ENCODE measurements around the gene LCOR. TPM values are rescaled to one million over a fixed set of nuclear protein-coding genes. Genes with fewer than 3 reads are reported as not detected.
A peak's percentile ranks its signal among the peaks of the same experiment; 100 is the strongest.

LCOR gene
- total RNA-seq, 1 experiment from 2014 or later: 12.3 TPM

DNA sequence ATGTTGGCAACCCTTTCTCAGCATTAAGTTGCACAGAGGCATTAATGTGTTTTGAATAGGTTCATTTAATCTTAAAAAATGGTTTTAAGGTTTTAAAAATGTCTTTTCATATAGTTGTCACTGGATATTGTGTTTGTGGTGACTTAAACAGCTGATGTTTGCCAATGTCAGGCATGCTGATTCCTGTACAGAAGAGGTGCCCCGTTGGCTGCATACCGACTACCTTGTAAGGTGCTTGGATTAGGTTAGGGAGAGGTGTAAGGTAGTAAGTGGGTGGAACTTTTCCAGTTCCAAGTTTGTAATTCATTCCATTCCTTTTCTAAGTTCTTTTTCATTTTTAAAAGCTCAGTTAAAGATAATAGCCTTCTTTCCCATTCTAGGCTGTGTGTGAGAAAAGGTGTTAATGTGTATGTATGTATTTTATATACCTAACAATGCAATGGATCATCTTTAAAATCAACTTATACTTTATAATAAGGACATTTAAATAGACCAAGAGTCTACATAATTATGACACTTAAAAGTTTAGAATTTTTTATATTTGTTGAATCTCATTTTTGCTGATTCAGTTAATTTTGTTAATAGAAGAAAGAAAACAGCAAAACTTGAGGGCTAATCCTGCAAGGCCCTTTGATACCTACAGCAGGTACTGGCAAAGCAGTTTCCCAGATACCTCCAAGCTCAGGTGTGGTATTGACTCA is 155.2 kb downstream of the LCOR start:
- no peak for DNase-seq (ENCODE audit: low read depth)

DNA sequence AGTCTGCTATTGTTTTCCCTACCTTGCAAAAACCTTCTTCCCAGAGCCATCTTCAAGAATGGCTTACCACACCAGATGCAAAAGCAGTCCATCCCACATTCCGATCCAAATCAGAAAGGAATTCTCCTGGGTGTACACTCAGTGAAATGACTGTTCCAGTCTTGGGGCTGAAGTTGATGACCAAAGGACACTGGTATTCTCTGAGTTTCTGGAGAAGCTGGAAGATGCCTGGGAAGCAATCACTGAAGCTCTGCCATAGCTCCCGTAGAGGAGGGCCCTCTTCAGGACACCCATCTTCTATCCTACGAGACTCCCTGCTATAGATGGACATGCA is 155.7 kb downstream of the LCOR start:
- DNase-seq (ENCODE audit: low read depth): no peak

DNA sequence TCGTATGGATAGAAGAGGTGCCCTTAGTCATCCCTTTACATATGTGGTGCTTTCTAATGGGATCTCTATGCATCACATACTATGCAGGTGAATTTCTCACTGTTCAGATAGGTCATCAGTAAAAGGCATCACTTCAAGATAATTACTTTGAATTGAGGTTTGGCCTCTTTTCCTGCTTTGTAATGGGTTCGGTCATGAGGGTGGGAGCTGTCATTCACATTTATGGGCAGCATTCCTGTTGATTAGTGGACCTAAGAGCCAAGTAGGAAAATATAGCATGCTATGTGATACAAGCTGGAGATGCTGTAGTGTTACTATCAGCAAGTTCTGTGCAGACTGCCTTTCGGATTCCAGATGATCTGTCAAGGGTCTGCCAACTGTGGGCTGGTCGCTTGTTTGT is 156.3 kb downstream of the LCOR start:
- DNase-seq (ENCODE audit: low read depth): no peak

DNA sequence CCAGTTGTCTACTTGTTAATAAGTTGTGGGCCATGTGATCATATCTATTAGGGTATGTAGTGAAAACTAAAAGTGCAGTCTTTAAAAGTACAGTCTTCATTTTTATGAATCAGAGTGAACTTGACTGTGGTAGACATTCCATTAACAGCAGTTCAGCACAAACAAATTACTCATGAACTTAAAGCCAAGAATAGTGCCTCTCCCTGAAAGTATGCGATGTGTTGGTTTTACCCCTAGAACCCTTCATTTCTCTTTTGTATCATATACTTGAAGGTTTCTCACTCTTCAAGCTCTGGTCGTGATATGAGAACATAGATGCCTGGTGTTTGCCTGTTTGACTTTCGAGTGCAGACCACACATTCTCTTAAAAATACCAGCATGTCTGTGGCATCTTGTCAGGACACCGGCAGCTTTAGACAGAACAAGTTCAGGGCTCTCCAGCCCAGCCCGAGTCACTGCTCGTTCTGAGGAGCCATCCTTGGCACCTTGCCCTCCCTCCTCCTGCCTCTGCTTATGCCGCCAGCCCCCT is 159.3 kb downstream of the LCOR start:
- DNase-seq (ENCODE audit: low read depth): peak; percentile 15

DNA sequence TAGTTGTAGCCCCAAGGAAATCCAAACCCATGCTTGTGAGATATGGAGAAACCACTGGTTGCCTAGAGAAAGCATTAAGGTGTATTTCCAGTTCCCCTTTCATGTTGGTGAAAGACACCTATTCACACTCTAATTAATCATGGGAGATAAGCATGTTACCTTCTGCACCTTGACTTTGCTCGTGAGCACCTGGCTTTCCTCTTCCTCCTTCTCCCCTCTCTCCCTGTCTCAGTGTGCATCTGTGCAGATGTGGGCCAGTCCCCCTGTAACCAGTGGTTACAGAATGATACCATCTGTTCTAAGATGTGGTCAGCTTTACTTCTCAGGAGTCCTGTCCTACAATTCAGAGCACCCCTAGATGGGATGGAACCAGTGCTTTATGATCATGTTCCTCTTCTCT is 160.6 kb downstream of the LCOR start:
- no peak for DNase-seq (ENCODE audit: low read depth)

GRCh38 chr10:96995851-96996250 is 163.8 kb downstream of the LCOR start:
- DNase-seq (ENCODE audit: low read depth): no peak

GRCh38 chr10:96996275-96996965 is 164.3 kb downstream of the LCOR start:
- no peak for DNase-seq (ENCODE audit: low read depth)

- peak; percentile 52 for DNase-seq (ENCODE audit: low read depth)
Observed at GRCh38 chr10:96998329-96998888, 166.3 kb downstream of the LCOR start.

GRCh38 chr10:96999337-96999736 is 167.2 kb downstream of the LCOR start:
- DNase-seq (ENCODE audit: low read depth): no peak

DNA sequence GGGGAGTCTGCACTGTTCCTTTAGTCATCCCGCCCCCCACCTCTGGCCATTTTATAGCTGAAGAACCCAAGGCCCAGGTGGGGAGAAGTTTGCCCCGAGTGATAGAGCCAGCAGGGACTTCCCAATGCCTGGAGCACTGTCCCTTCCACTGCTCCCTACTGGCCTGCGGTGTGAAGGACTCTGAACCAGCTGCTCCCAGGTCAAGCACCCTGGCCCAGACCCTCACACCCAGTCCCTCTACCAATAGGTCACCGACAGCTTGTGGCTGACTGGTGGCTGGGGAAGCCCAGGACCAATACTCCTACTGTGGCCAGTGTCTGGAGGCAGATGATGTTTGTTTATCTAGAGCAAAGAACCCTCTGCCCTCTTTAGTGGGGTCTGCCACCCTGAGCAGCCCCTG is 167.9 kb downstream of the LCOR start:
- DNase-seq (ENCODE audit: low read depth): no peak

DNA sequence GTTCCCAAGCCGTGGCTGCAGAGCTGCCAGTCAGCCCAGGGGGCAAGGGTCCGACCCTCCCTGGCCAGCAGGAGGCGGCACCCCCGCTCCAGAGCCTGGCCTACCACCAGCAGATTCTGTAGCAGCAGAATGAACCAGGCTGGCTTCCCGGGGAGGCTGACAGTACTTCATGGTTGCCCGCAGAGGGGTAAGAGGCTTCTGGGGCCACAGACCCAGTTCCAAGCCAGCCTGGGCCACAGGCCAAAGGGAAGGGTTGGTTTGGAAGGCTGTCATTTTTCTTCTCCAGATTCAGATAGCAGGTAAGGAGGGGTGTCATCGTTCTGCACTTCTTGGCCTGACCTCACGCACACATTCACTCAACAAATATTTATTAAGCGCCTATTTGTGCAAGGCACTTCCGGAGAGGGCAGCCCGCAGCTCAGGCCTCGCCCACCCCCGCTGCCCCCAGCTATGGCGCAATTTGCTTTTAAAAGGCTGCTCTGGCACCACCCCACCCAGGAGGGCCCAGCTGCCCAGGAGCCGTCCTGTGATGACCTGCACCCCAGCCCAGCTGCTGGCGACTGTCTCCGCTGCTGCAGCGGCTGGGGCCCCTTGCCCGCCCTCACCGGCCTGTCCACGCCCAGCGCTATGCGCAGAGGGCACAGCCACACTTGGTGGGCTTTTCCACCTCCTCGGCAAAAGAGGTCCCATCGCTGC is 168.5 kb downstream of the LCOR start:
- no peak for DNase-seq (ENCODE audit: low read depth)

DNA sequence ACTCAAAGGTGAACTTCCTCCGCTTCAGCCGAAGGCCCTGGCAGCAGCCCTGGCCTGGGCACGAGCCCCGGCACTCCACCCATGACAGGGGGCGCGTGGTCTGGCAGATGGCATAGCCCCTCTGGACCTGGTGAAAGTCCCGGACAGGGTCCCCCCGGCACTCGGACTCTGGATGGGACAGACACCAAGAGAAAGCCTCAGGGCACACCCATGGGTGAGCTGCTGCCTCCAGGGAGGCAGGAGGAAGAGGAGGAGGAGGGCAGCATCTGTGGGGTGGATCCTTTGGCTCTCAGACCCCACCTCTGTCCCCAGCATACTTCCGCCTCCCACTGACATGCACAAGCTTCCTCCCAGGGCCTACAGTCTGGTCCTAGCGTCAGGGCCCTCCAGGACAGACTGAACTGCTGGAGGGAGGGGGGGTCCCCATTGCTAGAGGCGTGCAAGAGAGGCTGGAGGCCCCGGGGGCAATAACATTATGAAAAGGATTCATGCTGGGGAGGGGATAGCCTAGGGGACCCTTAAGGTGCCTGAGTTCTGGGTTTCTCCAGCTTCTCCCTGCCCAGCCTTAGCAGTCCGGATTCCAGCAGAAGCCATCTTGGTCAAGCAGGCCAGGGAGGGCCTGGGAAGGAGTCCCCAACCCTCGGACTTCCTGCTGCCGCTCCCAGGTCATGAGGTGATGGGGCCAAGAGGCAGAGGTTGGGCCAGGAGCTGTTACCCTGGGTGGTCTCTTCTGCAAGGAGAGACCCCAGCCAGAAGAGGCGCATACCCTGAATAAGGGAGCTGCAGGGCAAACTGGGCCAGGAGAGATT is 169.3 kb downstream of the LCOR start:
- DNase-seq (ENCODE audit: low read depth): no peak

- no peak for DNase-seq (ENCODE audit: low read depth)
Observed at GRCh38 chr10:97002670-97003069, 170.6 kb downstream of the LCOR start.

DNA sequence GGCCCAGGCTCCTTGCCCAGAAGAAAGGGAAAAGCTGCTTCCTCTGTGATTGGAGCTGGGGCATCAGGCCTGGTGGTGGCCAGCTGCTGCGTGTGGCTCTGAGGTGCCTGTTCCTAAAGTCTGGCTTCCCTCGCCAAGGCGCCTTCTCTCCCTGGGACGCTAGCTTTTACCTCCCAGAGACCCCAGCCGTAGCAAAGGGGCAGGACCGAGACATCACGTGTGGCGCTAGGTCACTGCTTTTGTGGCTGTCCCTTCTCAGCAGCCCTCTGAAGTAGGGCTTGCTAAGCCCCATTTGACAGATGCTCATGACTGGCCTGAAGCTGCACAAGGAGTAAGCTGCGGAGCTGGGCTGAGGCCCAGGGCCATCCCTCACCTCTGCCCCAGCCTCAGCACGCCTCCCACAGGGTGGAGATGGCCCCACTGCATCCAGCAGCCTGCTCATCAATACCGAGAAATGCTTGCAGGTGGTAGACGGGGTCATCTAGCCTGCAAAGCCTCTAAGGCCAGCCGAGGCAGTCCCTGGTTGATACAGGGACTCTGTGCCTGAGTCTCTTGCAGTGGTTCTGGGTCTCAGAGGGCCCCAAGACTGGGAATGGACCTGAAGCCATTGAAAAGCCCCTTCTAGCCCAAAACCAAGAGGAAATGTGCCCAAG is 171.2 kb downstream of the LCOR start:
- no peak for DNase-seq (ENCODE audit: low read depth)

- no peak for DNase-seq (ENCODE audit: low read depth)
Observed at GRCh38 chr10:97003804-97004201, 171.7 kb downstream of the LCOR start.

DNA sequence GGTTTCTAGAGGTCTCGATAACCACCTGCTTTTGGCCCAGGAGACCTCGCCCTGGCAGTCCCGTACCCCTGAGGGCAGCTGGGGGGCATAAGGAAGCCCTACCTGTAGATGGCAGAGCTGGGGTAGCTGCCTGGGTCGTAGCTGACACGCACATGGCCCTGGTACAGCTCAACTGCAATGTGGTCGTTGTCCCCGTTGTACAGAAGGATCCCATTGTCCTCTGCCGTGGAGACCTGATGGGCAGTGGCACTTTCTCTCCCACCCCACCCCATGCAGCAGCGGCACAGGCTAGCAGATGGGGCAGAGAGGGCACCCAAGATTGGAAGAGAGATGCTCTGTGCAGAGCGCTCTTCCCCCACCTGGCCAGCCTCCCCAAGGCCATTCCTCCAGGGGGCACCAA is 172.5 kb downstream of the LCOR start:
- no peak for DNase-seq (ENCODE audit: low read depth)

- no peak for DNase-seq (ENCODE audit: low read depth)
Observed at GRCh38 chr10:97005349-97005748, 173.3 kb downstream of the LCOR start.

DNA sequence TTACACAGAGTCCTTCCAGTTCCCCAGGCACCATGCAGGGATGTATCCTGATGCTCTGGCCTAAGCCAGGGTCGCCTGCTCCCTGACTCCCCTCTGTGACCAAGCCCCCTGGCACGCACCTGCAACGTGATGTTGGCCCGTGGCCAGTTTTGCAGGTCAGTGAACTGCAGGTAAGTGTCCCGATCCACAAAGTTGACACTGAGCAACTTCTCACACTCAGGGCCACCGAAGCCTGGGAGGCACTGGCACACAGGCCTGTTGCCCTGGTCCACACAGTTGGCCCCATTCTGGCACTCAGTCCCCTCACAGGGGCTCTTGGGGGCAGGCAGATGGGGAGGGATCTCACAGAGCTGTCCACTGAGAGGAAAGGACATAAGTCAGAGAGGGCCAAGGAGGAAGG is 174.3 kb downstream of the LCOR start:
- DNase-seq (ENCODE audit: low read depth): no peak

- no peak for DNase-seq (ENCODE audit: low read depth)
Observed at GRCh38 chr10:97007417-97007816, 175.3 kb downstream of the LCOR start.

- no peak for DNase-seq (ENCODE audit: low read depth)
Observed at GRCh38 chr10:97010695-97011206, 178.7 kb downstream of the LCOR start.

GRCh38 chr10:97011397-97011796 is 179.3 kb downstream of the LCOR start:
- DNase-seq (ENCODE audit: low read depth): no peak
